Common myeloid progenitor, CD34-positive (primary cell): Measurements from ENCODE around the gene CDKN2C.
"Not testable (repeated sequence)": the region's sequence is repeated elsewhere in the genome, so short reads cannot be mapped to it uniquely, and the experiment has no call there.

Source experiments
- CTCF ChIA-PET: fragments of 350-600 bp; sonication (Branson Sonifier 250); formaldehyde crosslinking; loops from one replicate; lab custom pipeline; 2021; ENCODE audit warnings: antibody characterized with exemption; lab: Charles Lee
- POLR2A ChIA-PET: fragments of 350-600 bp; sonication (Branson Sonifier 250); formaldehyde crosslinking; loops from one replicate; lab custom pipeline; 2021; ENCODE audit warnings: antibody characterized with exemption; lab: Charles Lee
- DNase-seq, 3 donors: peaks; one replicate each; pipeline versions ENCODE4 v3.0.0 to v3.0.0-alpha.2; 2013
- H3K27ac ChIP-seq, 2 experiments: 1 replicate in 1 of 2; 2 replicates in 1 of 2; pipeline ENCODE4 v1.7.0; 2013; ENCODE audit warnings: inconsistent platforms in 2 of 2, low read length in 2 of 2, mild to moderate bottlenecking in 2 of 2, low read depth in 1 of 2, moderate library complexity in 1 of 2; ENCODE audit not compliant: severe bottlenecking in 2 of 2, insufficient read depth in 1 of 2, poor library complexity in 1 of 2
- H3K27me3 ChIP-seq, 5 experiments: replicated peaks in 2 of 5; 1 replicate in 3 of 5; 2 replicates in 2 of 5; pipeline versions ENCODE4 v1.6.1 to v1.7.0; 2013; ENCODE audit warnings: low read length in 4 of 5, mild to moderate bottlenecking in 2 of 5, moderate library complexity in 2 of 5, inconsistent platforms in 1 of 5; ENCODE audit not compliant: insufficient read depth in 5 of 5, control insufficient read depth in 4 of 5
- H3K36me3 ChIP-seq, 4 experiments: 1 replicate in 2 of 4; 2 replicates in 2 of 4; pipeline versions ENCODE4 v1.6.1 to v1.7.0; 2013; ENCODE audit warnings: low read length in 3 of 4, control low read depth in 1 of 4, mild to moderate bottlenecking in 1 of 4; ENCODE audit not compliant: control insufficient read depth in 4 of 4, insufficient read depth in 4 of 4
- H3K4me1 ChIP-seq, 4 experiments: 1 replicate in 3 of 4; 2 replicates in 1 of 4; pipeline versions ENCODE4 v1.6.1 to v1.7.1; 2013; ENCODE audit warnings: low read length in 3 of 4, mild to moderate bottlenecking in 3 of 4, control low read depth in 1 of 4, inconsistent platforms in 1 of 4, moderate library complexity in 1 of 4; ENCODE audit not compliant: control insufficient read depth in 4 of 4, insufficient read depth in 4 of 4; ENCODE audit errors: control extremely low read depth in 1 of 4
- H3K4me3 ChIP-seq, 7 experiments: 1 replicate in 4 of 7; 2 replicates in 3 of 7; pipeline versions ENCODE4 v1.5.1 to v1.7.0; 2013; ENCODE audit warnings: mild to moderate bottlenecking in 7 of 7, low read length in 6 of 7, moderate library complexity in 6 of 7, inconsistent platforms in 2 of 7, low read depth in 2 of 7, control low read depth in 1 of 7; ENCODE audit not compliant: insufficient read depth in 4 of 7, control insufficient read depth in 1 of 7; ENCODE audit errors: extremely low read depth in 1 of 7
- H3K9me3 ChIP-seq, 5 experiments: 1 replicate in 4 of 5; 2 replicates in 1 of 5; pipeline versions ENCODE4 v1.6.1 to v1.7.1; 2013; ENCODE audit warnings: low read length in 4 of 5, mild to moderate bottlenecking in 2 of 5, inconsistent platforms in 1 of 5, low read depth in 1 of 5, moderate library complexity in 1 of 5; ENCODE audit not compliant: control insufficient read depth in 4 of 5, insufficient read depth in 2 of 5; ENCODE audit errors: control extremely low read depth in 1 of 5
- WGBS: methylation state at CpG from one replicate; pipeline ENCODE4 v1.1.5; 2013; ENCODE audit not compliant: insufficient coverage; 5-methylcytosine and 5-hydroxymethylcytosine counted together

The CDKN2C gene

DNA sequence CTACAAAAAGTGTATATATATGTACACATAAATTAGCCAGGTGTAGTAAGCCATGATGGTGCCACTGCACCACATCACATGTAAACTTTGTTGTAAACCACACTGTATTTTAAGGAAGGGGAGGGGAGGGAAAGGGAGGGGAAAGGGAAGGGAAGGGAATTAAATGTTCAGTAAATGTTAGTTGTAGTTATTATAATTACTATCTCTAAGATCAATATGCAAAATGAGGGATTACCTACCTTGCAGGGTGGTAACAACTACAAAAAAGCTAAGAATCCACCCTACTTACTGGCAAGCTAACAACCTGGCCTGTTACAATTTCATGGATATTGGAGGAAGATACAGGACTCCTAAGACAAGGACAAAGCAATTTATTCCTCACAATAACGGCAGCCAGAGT, 27.7 kb upstream of the CDKN2C start:
- H3K27me3 ChIP-seq = no peaks in the 10 kb centered on the region
- peaks cover 3 to 12% (median 3%) of the 10 kb centered on the region in 4 experiments for H3K36me3 ChIP-seq
- no peak for DNase-seq
- ChIA-PET POLR2A (no interaction called here), CTCF (interaction anchor here (0.6 to 1.3 kb wide), 2 partner anchors 12 to 29 kb away, joined by 3 to 4 read pairs; no protein-coding TSS in a partner anchor)
- no peak overlapping the region for H3K4me3 ChIP-seq
- H3K9me3 ChIP-seq = no peaks in the 10 kb centered on the region
- WGBS = no CpG with 5 or more reads among the region's 1 CpG
- no peak overlapping the region for H3K27ac ChIP-seq
- no peaks in the 10 kb centered on the region for H3K4me1 ChIP-seq

DNA sequence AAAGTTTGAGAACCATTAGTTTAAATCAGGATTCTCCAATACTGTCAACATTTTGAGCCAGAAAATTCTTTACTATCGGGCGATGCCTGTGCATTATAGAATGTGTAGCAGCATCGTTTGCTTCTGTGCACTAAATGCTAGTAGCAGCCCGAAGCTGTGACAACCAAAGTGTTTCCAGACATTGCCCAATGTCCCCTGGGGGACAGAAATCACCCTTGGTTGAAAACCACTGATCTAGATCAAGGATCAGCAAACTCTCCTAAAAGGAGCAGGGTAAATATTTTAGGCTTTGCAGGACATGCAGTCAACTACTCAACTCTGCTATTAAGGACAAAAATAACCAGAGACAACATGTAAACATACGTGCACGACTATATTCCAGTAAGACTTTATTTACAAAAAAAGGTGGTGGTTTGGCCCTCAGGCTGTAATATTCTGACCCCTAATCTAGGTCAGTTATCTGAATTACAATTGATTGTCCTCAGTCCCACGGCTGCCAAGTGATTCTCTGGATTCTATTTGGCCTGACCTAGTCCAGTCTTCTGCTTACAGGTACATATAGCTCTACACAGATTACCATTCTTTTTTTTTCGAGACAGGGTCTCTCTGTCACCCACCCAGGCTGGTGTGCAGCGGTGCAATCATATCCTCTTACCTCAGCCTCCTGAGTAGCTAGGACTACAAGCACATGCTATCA, 20.6 kb upstream of the CDKN2C start:
- ChIA-PET CTCF (interaction anchor here (2.6 kb wide), 1 partner anchor 13 kb away, joined by 6 read pairs; no protein-coding TSS in a partner anchor), POLR2A (interaction anchor here (0.6 kb wide), 1 partner anchor 215 kb away, joined by 4 read pairs; no protein-coding TSS in a partner anchor)
- H3K4me3 ChIP-seq = no peak overlapping the region

DNA sequence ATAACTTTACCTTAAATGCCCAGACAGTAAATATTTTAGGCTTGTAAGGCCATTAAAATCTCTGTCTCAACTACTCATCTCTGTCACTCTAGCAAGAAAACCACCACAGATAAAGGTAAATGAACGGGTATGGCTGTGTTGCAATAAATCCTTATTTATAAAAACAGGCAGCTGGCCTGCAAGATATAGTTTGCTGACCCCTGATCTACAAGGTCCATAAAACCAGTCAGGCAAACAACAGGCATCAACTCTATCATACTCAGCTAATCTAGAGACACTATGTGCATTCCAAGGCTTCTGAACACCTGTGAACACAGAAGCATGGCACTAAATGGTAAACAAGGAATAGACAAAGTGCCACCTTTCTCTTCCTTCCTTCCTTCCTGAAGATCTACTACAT, 19.6 kb upstream of the CDKN2C start:
- no peaks in the 10 kb centered on the region for H3K27me3 ChIP-seq
- WGBS = no CpG with 5 or more reads among the region's 1 CpG
- H3K36me3 ChIP-seq = peaks cover 0 to 4% (median under 1%) of the 10 kb centered on the region in 4 experiments
- no peak overlapping the region for H3K27ac ChIP-seq
- no peaks in the 10 kb centered on the region for H3K9me3 ChIP-seq
- ChIA-PET POLR2A (no interaction called here), CTCF (interaction anchor here (1.2 to 2.6 kb wide), 2 partner anchors 14 to 238 kb away, joined by 4 to 6 read pairs; no protein-coding TSS in a partner anchor)
- no peak overlapping the region for H3K4me3 ChIP-seq
- no peak for DNase-seq
- peaks cover 0 to 2% (median under 1%) of the 10 kb centered on the region in 4 experiments for H3K4me1 ChIP-seq

More for the DNA sequence above, 20.6 kb upstream of the CDKN2C start:
- Histone ChIP-seq H3K9me3 (no peaks in the 10 kb centered on the region), H3K4me1 (peaks cover 0 to 2% (median 0%) of the 10 kb centered on the region in 4 experiments), H3K27me3 (no peaks in the 10 kb centered on the region), H3K36me3 (peaks cover 0 to 11% (median 2%) of the 10 kb centered on the region in 4 experiments), H3K27ac (no peak overlapping the region)
- WGBS = 94% methylated on average over 8 of the region's 9 CpGs
- DNase-seq = no peak

DNA sequence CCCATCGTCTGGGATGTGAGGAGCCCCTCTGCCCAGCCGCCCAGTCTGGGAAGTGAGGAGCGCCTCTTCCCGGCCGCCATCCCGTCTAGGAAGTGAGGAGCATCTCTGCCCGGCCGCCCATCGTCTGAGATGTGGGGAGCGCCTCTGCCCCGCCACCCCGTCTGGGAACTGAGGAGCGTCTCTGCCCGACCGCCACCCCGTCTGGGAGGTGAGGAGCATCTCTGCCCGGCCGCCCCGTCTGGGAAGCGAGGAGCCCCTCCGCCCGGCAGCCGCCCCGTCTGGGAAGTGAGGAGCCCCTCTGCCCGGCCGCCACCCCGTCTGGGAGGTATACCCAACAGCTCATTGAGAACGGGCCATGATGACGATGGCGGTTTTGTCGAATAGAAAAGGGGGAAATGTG, 17.5 kb upstream of the CDKN2C start:
- H3K27ac ChIP-seq, H3K36me3 ChIP-seq, H3K9me3 ChIP-seq, H3K27me3 ChIP-seq, CTCF ChIA-PET, DNase-seq, POLR2A ChIA-PET, H3K4me3 ChIP-seq, H3K4me1 ChIP-seq: not testable (repeated sequence)
- 85% methylated on average over 8 of the region's 31 CpGs for WGBS

DNA sequence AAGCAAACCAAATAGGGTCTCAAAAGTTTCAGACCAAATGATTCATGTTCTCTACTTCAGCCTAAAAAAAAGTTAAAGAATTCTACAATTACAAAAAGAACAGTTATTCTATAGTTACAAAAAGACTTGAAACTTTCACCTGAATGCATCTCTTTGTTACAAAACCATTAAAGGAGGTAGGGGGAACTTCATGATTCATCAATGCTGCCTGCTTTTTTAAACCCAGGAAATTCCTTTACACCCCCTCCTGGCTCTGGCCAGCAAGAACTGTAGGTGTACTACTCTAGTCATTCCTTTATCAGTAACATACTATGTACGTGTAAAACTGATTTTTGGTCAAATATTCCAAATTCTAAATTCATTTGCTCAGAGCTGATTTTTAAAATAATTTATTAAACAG, 14.9 kb upstream of the CDKN2C start:
- CTCF ChIA-PET = no interaction called here
- Histone ChIP-seq H3K4me3 (no peak overlapping the region), H3K4me1 (peaks cover 7 to 16% (median 8%) of the 10 kb centered on the region in 4 experiments), H3K27ac (no peak overlapping the region), H3K36me3 (no peaks in the 10 kb centered on the region), H3K9me3 (no peaks in the 10 kb centered on the region), H3K27me3 (no peaks in the 10 kb centered on the region)
- no peak for DNase-seq
- no CpG with 5 or more reads among the region's 1 CpG for WGBS
- POLR2A ChIA-PET = no interaction called here

DNA sequence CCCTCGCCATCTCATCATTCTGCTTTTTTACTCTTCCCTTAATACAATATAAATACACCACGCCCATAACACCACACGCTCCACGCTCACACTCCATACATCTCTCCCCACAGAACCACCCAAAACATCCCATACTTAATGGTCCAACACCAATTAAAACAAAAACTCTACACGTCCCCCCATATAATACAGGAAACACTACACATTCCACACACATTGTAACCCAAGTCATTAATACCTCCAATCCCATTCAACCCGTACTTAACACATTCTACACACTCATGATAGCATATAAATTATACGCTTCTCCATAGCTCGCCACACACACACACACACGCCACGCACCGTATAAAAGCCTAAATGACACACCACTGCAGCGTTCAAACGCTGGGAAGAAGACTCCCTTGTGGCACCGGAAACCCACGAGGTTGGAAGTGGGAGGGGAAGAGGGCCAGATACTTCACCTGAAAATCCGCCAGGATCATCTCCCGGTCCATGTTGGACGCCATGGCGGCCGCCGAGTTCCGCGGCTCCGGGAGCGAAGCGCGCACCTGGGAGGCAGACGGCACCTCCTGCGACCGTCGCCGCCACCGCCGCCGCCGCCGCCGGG, 10.6 kb upstream of the CDKN2C start:
- DNase-seq = peak in 2 of 3 donors; percentile 66 to 81
- CTCF ChIA-PET = interaction anchor here (1.4 to 3.1 kb wide), 2 partner anchors 10 to 14 kb away, joined by 4 to 20 read pairs; partner anchors contain the start of gene CDKN2C
- 0% methylated on average over 34 of the region's 38 CpGs for WGBS
- Histone ChIP-seq H3K9me3 (no peaks in the 10 kb centered on the region), H3K27ac (peak overlapping the region in 1 of 2 experiments; percentile 84), H3K27me3 (no peaks in the 10 kb centered on the region), H3K4me1 (peaks cover 9 to 22% (median 11%) of the 10 kb centered on the region in 4 experiments), H3K4me3 (peak overlapping the region; percentile 78 to 99 (median 94)), H3K36me3 (no peaks in the 10 kb centered on the region)
- POLR2A ChIA-PET = no interaction called here
